ENCODE data around the gene SPESP1.

SPESP1 gene

GRCh38 chr15:68991723-68992122, 61.4 kb downstream of the SPESP1 start:
- no peak for TF ChIP-seq CTCF (IDR thresholded peaks at IDR 0.05; ENCODE audit: low read depth, low read length)
- no peak overlapping the region for H3K4me3 ChIP-seq (ENCODE audit: low read depth, low read length)

GRCh38 chr15:68992696-68993095, 62.4 kb downstream of the SPESP1 start:
- H3K4me3 ChIP-seq (ENCODE audit: low read depth, low read length): no peak overlapping the region
- no peak for TF ChIP-seq CTCF (IDR thresholded peaks at IDR 0.05; ENCODE audit: low read depth, low read length)

- no peak overlapping the region for H3K4me3 ChIP-seq (ENCODE audit: low read depth, low read length)
- no peak for TF ChIP-seq CTCF (IDR thresholded peaks at IDR 0.05; ENCODE audit: low read depth, low read length)
These were observed 63.0 kb downstream of the SPESP1 start for GRCh38 chr15:68993276-68993675.

GRCh38 chr15:68994149-68994548, 63.8 kb downstream of the SPESP1 start:
- no peak for TF ChIP-seq CTCF (IDR thresholded peaks at IDR 0.05; ENCODE audit: low read depth, low read length)
- no peak overlapping the region for H3K4me3 ChIP-seq (ENCODE audit: low read depth, low read length)

GRCh38 chr15:68994981-68995761, 64.8 kb downstream of the SPESP1 start:
- TF ChIP-seq CTCF (IDR thresholded peaks at IDR 0.05; ENCODE audit: low read depth, low read length): no peak
- H3K4me3 ChIP-seq (ENCODE audit: low read depth, low read length): no peak overlapping the region

All from WI38 (cell line).